OCI-LY1 (cell line): Measurements from ENCODE around the gene LYPD1.

ENCODE experiments used
- H2AFZ ChIP-seq: fragments of 200-600 bp; sonication (generic), shearing (Covaris generic); 2 replicates; pipeline ENCODE4 v1.6.0; 2014; ENCODE audit warnings: antibody characterized with exemption, mild to moderate bottlenecking, low read length
- H3F3A ChIP-seq: fragments of 200-600 bp; sonication (generic), shearing (Covaris generic); 2 replicates; pipeline ENCODE4 v1.6.0; 2014; ENCODE audit warnings: mild to moderate bottlenecking, antibody characterized with exemption, low read length, moderate library complexity; ENCODE audit not compliant: insufficient read depth
- H3K27ac ChIP-seq: fragments of 200-600 bp; sonication (generic); 2 replicates; pipeline ENCODE4 v1.5.1; 2014; ENCODE audit warnings: low read length, mixed run types, mild to moderate bottlenecking, low read depth; ENCODE audit not compliant: poor library complexity, severe bottlenecking
- H3K27me3 ChIP-seq: fragments of 200-600 bp; sonication (generic); 2 replicates; pipeline ENCODE4 v1.6.0; 2014; ENCODE audit warnings: antibody characterized with exemption, mild to moderate bottlenecking, low read length, moderate library complexity; ENCODE audit not compliant: insufficient read depth
- H3K36me3 ChIP-seq: fragments of 200-600 bp; sonication (generic); 2 replicates; pipeline ENCODE4 v1.6.1; 2014; ENCODE audit warnings: mild to moderate bottlenecking, antibody characterized with exemption, low read length, moderate library complexity, mixed read lengths; ENCODE audit not compliant: insufficient read depth
- H3K4me1 ChIP-seq: fragments of 200-600 bp; sonication (generic); 2 replicates; pipeline ENCODE4 v1.5.1; 2014; ENCODE audit warnings: mild to moderate bottlenecking, low read length, moderate library complexity; ENCODE audit not compliant: insufficient read depth, severe bottlenecking
- H3K4me2 ChIP-seq: fragments of 200-600 bp; sonication (generic), shearing (Covaris generic); 2 replicates; pipeline ENCODE4 v1.6.1; 2014; ENCODE audit warnings: low read length
- H3K4me3 ChIP-seq: fragments of 200-600 bp; sonication (generic); 2 replicates; pipeline ENCODE4 v1.5.1; 2014; ENCODE audit warnings: low read length, low read depth, mild to moderate bottlenecking, mixed read lengths; ENCODE audit not compliant: poor library complexity, severe bottlenecking
- H3K79me2 ChIP-seq: fragments of 200-600 bp; shearing (Covaris generic); 2 replicates; pipeline ENCODE4 v1.6.1; 2016; ENCODE audit warnings: mixed run types, low read length, mixed read lengths; ENCODE audit not compliant: insufficient read depth
- H3K9ac ChIP-seq: fragments of 200-600 bp; sonication (generic), shearing (Covaris generic); 2 replicates; pipeline ENCODE4 v1.6.1; 2014; ENCODE audit warnings: mild to moderate bottlenecking, low read length, mixed read lengths
- H3K9me2 ChIP-seq: fragments of 200-600 bp; sonication (generic), shearing (Covaris generic); 2 replicates; pipeline ENCODE4 v1.6.1; 2014; ENCODE audit warnings: low read depth, mild to moderate bottlenecking, low read length, mixed read lengths
- H3K9me3 ChIP-seq: fragments of 200-600 bp; shearing (Covaris generic); 2 replicates; pipeline ENCODE4 v1.6.1; 2014; ENCODE audit warnings: low read length, mixed read lengths
- H4K20me1 ChIP-seq: fragments of 200-600 bp; sonication (generic), shearing (Covaris generic); 2 replicates; pipeline ENCODE4 v1.6.0; 2016; ENCODE audit warnings: mild to moderate bottlenecking, low read length; ENCODE audit not compliant: insufficient read depth
- CTCF ChIP-seq: fragments of 200-600 bp; sonication (generic), shearing (Covaris generic); IDR thresholded peaks from 2 replicates; pipeline ENCODE4 v1.5.1; 2017; ENCODE audit warnings: mild to moderate bottlenecking, antibody characterized with exemption, low read length, moderate library complexity, mixed read lengths
- EZH2 ChIP-seq: fragments of 200-600 bp; sonication (generic), shearing (Covaris generic); IDR thresholded peaks from 2 replicates; pipeline ENCODE4 v1.8.0; 2017; ENCODE audit warnings: borderline replicate concordance, mixed run types, mild to moderate bottlenecking, antibody characterized with exemption, low read length, moderate library complexity, mixed read lengths

Gene LYPD1

GRCh38 chr2:132690664-132691303 is 20.8 kb upstream of the LYPD1 start:
- H3K36me3 ChIP-seq: no peaks in the 10 kb centered on the region
- no peaks in the 10 kb centered on the region for H3F3A ChIP-seq
- H3K27ac ChIP-seq: no peak overlapping the region
- H3K9me3 ChIP-seq: no peaks in the 10 kb centered on the region
- H3K27me3 ChIP-seq: no peaks in the 10 kb centered on the region
- no peaks in the 10 kb centered on the region for H3K9me2 ChIP-seq
- no peak overlapping the region for H2AFZ ChIP-seq
- no peaks in the 10 kb centered on the region for H3K79me2 ChIP-seq
- H3K4me1 ChIP-seq: no peaks in the 10 kb centered on the region
- H3K9ac ChIP-seq: no peak overlapping the region
- H4K20me1 ChIP-seq: no peaks in the 10 kb centered on the region
- no peak overlapping the region for H3K4me3 ChIP-seq
- H3K4me2 ChIP-seq: no peak overlapping the region
- TF ChIP-seq EZH2 (no peak), CTCF (no peak)

GRCh38 chr2:132681766-132682165 is 11.8 kb upstream of the LYPD1 start:
- no peak overlapping the region for H2AFZ ChIP-seq
- TF ChIP-seq EZH2: no peak
- TF ChIP-seq CTCF: no peak
- no peak overlapping the region for H3K27ac ChIP-seq
- no peaks in the 10 kb centered on the region for H3F3A ChIP-seq
- no peaks in the 10 kb centered on the region for H3K4me1 ChIP-seq
- H3K36me3 ChIP-seq: no peaks in the 10 kb centered on the region
- H3K79me2 ChIP-seq: no peaks in the 10 kb centered on the region
- H3K9me2 ChIP-seq: no peaks in the 10 kb centered on the region
- H3K4me3 ChIP-seq: no peak overlapping the region
- no peak overlapping the region for H3K4me2 ChIP-seq
- no peak overlapping the region for H3K9ac ChIP-seq
- no peaks in the 10 kb centered on the region for H3K9me3 ChIP-seq
- H4K20me1 ChIP-seq: no peaks in the 10 kb centered on the region
- H3K27me3 ChIP-seq: no peaks in the 10 kb centered on the region

GRCh38 chr2:132680544-132680943 is 10.5 kb upstream of the LYPD1 start:
- Histone ChIP-seq H3K27me3 (no peaks in the 10 kb centered on the region), H3K79me2 (no peaks in the 10 kb centered on the region), H3K4me2 (no peak overlapping the region), H3K9me3 (no peaks in the 10 kb centered on the region), H3K9ac (no peak overlapping the region), H3K27ac (no peak overlapping the region), H3K36me3 (no peaks in the 10 kb centered on the region), H2AFZ (no peak overlapping the region), H3F3A (no peaks in the 10 kb centered on the region), H3K4me1 (no peaks in the 10 kb centered on the region), H4K20me1 (no peaks in the 10 kb centered on the region), H3K4me3 (no peak overlapping the region), H3K9me2 (no peaks in the 10 kb centered on the region)
- TF ChIP-seq EZH2: no peak
- TF ChIP-seq CTCF: no peak
